Right lobe of liver (tissue), 6 donors: ENCODE results near the gene DDX25. TPM values are rescaled to one million over a fixed set of nuclear protein-coding genes. Genes with fewer than 3 reads are reported as not detected.

ENCODE experiments used
- ATAC-seq, 4 donors: fragments of 200-7000 bp; cut with Tn5 transposase; one replicate each; pipeline ENCODE4 v1.9.1; 2020; ENCODE audit warnings: mild to moderate bottlenecking in 4 of 4, moderate library complexity in 4 of 4
- DNase-seq, 3 donors: peaks; one replicate each; pipeline ENCODE4 v3.0.0-alpha.2; 2020
- H3K27ac ChIP-seq, 3 donors: fragments of 200-600 bp; one replicate each; pipeline ENCODE4 v1.8.0; 2022
- H3K27me3 ChIP-seq, 2 donors: fragments of 200-600 bp; one replicate each; pipeline ENCODE4 v1.8.0; 2022
- H3K36me3 ChIP-seq, 4 donors: fragments of 200-600 bp; sonication (generic) in 1 of 4; one replicate each; pipeline versions ENCODE4 v1.5.1 to v1.8.0; 2017 to 2022; ENCODE audit warnings: control low read depth in 1 of 4
- H3K4me1 ChIP-seq, 4 donors: fragments of 200-600 bp; sonication (generic) in 1 of 4; one replicate each; pipeline versions ENCODE4 v1.5.1 to v1.8.0; 2017 to 2022; ENCODE audit warnings: control low read depth in 1 of 4
- H3K4me3 ChIP-seq, 3 donors: fragments of 200-600 bp; one replicate each; pipeline ENCODE4 v1.8.0; 2022
- H3K9me3 ChIP-seq, 4 donors: fragments of 200-600 bp; sonication (generic) in 1 of 4; one replicate each; pipeline versions ENCODE4 v1.5.1 to v1.8.0; 2017 to 2022; ENCODE audit warnings: control low read depth in 1 of 4
- POLR2A ChIP-seq: fragments of 450-650 bp; IDR thresholded peaks from one replicate; pipeline ENCODE4 v1.6.1; 2017; ENCODE audit warnings: antibody characterized with exemption, mild to moderate bottlenecking
- WGBS: methylation state at CpG from one replicate; pipeline ENCODE4 v1.1.6; 2018; ENCODE audit warnings: low coverage, low lambda C conversion rate; ENCODE audit not compliant: insufficient coverage; ENCODE audit errors: missing lambda C conversion rate; 5-methylcytosine and 5-hydroxymethylcytosine counted together
- intact Hi-C, 2 donors: fragments of 100-400 bp; cut with DNase I; formaldehyde crosslinking; loops; one replicate each; pipeline versions ENCODE4 v1.11.2 to v1.14.1; 2022
- total RNA-seq, 6 experiments: library from RNA; depleted of rRNA in 2 of 6; stranded (reverse); fragments of >200 nt in 2 of 6; fragmentation: NEBNext Ultra II Directional in 3 of 6; extraction: Animal tissue kit (Norgen Biotek cat#: 25700) in 3 of 6; gene quantifications; one replicate each; pipeline versions ENCODE4 v1.1.0 to v1.2.4, GENCODE V29; 2016 to 2023
- TF ChIP-seq, protein P1 (sequence below), 4 donors: fragments of 200-600 bp in 3 of 4; fragments of 450-650 bp in 1 of 4; IDR thresholded peaks; one replicate each; pipeline versions ENCODE4 v1.5.1 to v1.8.0; 2016 to 2022; ENCODE audit warnings: antibody characterized with exemption in 4 of 4, mild to moderate bottlenecking in 2 of 4
- donor health status: DM: no; HTN: yes; CAD: no.
- donor health status: DM: no; HTN: no; CAD: no.
- donor health status: DM: no; HTN: no; CAD: no.
- donor health status: DM: no; HTN: yes; CAD: no.
- donor health status: DM: no; HTN: yes; CAD: no.

DDX25 gene
- total RNA-seq, 6 experiments from 2014 or later, result 0.17 to 0.28 (median 0.21) TPM; not detected in 2

DNA sequence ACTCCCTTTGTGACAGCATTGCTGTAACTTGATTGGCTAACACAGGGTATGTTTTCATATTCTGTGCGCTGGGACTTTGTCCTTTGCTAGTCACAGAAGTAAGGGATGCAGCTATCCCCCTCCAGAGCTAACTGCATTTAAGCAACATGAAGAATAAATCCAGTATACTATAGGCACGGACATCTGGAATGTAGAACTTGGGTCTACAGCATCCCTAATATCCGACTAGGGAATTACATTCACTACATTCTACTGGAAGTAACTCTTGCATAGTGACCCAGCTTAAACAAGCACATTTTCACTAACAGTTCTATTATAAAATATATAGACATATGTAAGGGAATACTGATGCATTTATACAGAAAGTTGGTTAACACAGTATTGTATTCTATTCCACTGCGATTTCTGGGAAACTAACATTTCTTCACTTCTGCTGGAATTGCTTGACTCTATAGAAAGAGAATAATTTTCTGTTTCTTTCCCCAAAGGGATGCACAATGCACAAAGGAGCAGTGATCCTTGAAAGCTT lies 54.6 kb downstream of the DDX25 start:
- Histone ChIP-seq H3K4me3 (no peak overlapping the region), H3K36me3 (no peaks in the 10 kb centered on the region), H3K4me1 (no peaks in the 10 kb centered on the region), H3K27me3 (no peaks in the 10 kb centered on the region), H3K27ac (no peak overlapping the region), H3K9me3 (no peaks in the 10 kb centered on the region)
- WGBS, result 84% methylated on average over 4 of the region's 4 CpGs
- DNase-seq, result no peak
- no peak for ATAC-seq
- no peak for TF ChIP-seq POLR2A
- TF ChIP-seq, protein P1, sequence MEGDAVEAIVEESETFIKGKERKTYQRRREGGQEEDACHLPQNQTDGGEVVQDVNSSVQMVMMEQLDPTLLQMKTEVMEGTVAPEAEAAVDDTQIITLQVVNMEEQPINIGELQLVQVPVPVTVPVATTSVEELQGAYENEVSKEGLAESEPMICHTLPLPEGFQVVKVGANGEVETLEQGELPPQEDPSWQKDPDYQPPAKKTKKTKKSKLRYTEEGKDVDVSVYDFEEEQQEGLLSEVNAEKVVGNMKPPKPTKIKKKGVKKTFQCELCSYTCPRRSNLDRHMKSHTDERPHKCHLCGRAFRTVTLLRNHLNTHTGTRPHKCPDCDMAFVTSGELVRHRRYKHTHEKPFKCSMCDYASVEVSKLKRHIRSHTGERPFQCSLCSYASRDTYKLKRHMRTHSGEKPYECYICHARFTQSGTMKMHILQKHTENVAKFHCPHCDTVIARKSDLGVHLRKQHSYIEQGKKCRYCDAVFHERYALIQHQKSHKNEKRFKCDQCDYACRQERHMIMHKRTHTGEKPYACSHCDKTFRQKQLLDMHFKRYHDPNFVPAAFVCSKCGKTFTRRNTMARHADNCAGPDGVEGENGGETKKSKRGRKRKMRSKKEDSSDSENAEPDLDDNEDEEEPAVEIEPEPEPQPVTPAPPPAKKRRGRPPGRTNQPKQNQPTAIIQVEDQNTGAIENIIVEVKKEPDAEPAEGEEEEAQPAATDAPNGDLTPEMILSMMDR (IDR thresholded peaks at IDR 0.05), result no peak
- intact Hi-C loops, result no loop called here

DNA sequence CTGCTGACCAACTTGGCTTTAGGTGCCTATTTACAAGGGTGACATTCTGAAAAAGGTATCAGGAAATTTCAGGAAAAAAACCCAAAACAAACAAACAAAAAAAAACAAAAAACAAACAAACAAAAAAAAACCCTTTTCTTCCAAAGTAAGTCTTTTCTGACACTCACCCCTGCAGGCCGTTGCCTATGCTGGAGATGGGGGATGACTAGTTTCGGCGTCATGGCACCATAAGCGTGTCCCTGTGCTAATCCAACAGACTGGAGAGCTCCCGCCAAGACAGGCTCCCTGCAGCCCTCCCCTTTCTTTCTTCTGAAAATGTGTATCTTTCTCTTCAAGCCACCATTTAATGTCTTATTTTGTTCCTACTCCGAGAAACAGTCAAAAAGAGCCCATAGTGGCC lies 55.2 kb downstream of the DDX25 start:
- DNase-seq (no peak), ATAC-seq (no peak)
- no peak overlapping the region for H3K4me3 ChIP-seq
- H3K27me3 ChIP-seq, result no peaks in the 10 kb centered on the region
- no peaks in the 10 kb centered on the region for H3K36me3 ChIP-seq
- TF ChIP-seq POLR2A, result no peak
- TF ChIP-seq, protein P1 (IDR thresholded peaks at IDR 0.05), result no peak
- no peak overlapping the region for H3K27ac ChIP-seq
- 87% methylated on average over 6 of the region's 6 CpGs for WGBS
- intact Hi-C loops, result no loop called here
- no peaks in the 10 kb centered on the region for H3K4me1 ChIP-seq
- H3K9me3 ChIP-seq, result no peaks in the 10 kb centered on the region

DNA sequence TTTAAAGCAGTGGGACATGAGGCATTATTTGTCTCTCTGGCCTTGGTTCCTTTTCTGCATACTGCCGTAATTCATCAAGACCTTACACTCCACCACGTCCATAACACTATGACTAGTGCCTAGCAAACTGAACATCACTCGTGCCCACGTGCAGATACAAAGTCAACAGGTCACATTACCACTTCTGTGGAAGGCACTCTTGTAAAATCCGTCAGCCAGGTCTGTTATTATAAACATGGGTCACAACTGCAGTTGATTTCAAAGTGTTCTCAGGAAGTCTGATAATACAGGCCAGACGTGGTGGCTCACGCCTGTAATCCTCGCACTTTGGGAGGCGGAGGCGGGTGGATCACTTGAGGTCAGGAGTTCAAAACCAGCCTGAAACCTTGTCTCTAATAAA lies 55.6 kb downstream of the DDX25 start:
- H3K36me3 ChIP-seq, result no peaks in the 10 kb centered on the region
- ATAC-seq (no peak), DNase-seq (no peak)
- H3K4me1 ChIP-seq, result no peaks in the 10 kb centered on the region
- intact Hi-C loops, result no loop called here
- H3K27ac ChIP-seq, result no peak overlapping the region
- no peak overlapping the region for H3K4me3 ChIP-seq
- H3K9me3 ChIP-seq, result no peaks in the 10 kb centered on the region
- 86% methylated on average over 10 of the region's 10 CpGs for WGBS
- H3K27me3 ChIP-seq, result no peaks in the 10 kb centered on the region
- TF ChIP-seq, protein P1 (IDR thresholded peaks at IDR 0.05), result no peak
- no peak for TF ChIP-seq POLR2A

DNA sequence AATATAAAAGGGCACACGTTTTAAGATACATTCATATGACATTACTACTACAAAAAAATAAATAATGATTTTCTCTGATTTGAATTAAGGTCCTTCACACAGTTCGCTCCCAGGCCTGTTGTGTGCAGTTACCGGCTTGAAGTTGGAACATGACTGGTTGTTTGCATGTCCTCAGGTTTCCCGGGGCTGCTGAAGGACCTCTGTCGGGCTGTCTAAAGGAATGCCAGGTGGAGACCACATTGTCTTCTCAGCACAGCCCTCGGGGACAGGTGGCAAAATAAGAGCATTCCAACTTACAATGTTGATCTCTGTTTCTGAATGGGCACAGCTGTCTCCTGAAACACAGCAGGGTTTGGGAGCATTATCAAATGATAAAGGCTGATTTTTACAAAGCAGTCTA lies 56.5 kb downstream of the DDX25 start:
- no peaks in the 10 kb centered on the region for H3K4me1 ChIP-seq
- no peaks in the 10 kb centered on the region for H3K36me3 ChIP-seq
- no peaks in the 10 kb centered on the region for H3K27me3 ChIP-seq
- intact Hi-C loops, result no loop called here
- DNase-seq, result no peak
- TF ChIP-seq, protein P1 (IDR thresholded peaks at IDR 0.05), result no peak
- TF ChIP-seq POLR2A, result no peak
- H3K4me3 ChIP-seq, result no peak overlapping the region
- H3K9me3 ChIP-seq, result no peaks in the 10 kb centered on the region
- WGBS, result 84% methylated on average over 6 of the region's 6 CpGs
- H3K27ac ChIP-seq, result no peak overlapping the region
- ATAC-seq, result no peak

DNA sequence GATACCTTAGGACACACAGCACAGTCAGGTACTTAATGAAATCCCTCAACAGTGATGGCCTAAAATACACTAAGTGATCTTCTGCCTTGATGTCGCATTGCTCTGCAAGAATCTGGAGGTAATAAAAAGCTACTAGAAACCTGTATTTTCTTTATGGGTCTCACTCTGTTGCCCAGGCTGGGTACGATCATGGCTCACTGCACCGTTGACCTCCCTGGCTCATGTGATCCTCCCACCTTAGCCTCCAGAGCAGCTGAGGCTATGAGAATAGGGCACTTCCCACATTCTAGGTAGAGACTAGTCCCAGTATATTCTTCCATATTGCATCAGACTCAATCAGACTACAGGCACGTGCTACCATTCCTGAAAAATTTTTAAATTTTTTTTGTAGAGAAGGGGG lies 63.2 kb downstream of the DDX25 start:
- Histone ChIP-seq H3K36me3 (no peaks in the 10 kb centered on the region), H3K27ac (no peak overlapping the region), H3K27me3 (no peaks in the 10 kb centered on the region), H3K9me3 (no peaks in the 10 kb centered on the region), H3K4me3 (no peak overlapping the region), H3K4me1 (peaks cover 0 to 5% (median 0%) of the 10 kb centered on the region in 4 donors)
- DNase-seq (no peak), ATAC-seq (no peak)
- no peak for TF ChIP-seq POLR2A
- TF ChIP-seq, protein P1 (IDR thresholded peaks at IDR 0.05), result no peak
- 93% methylated on average over 4 of the region's 4 CpGs for WGBS
- intact Hi-C loops, result no loop called here
